Neural cell (in vitro differentiated cells): ENCODE measurements around the gene YPEL1. TPM values are rescaled to one million over a fixed set of nuclear protein-coding genes. Genes with fewer than 3 reads are reported as not detected.
A peak's percentile ranks its signal among the peaks of the same experiment; 100 is the strongest.

Experiments
- H2AFZ ChIP-seq: fragments of 200-600, 300-800 bp; sonication (generic), shearing (Covaris generic); 2 replicates; pipeline ENCODE4 v1.6.0; 2014; ENCODE audit warnings: low read depth, mild to moderate bottlenecking, antibody characterized with exemption, low read length, moderate library complexity
- H3F3A ChIP-seq: fragments of 200-600 bp; shearing (Covaris generic); 2 replicates; pipeline ENCODE4 v1.6.1; 2016; ENCODE audit warnings: mild to moderate bottlenecking, moderate library complexity, mixed read lengths, antibody characterized with exemption, low read length; ENCODE audit not compliant: insufficient read depth, poor library complexity, severe bottlenecking
- H3K27ac ChIP-seq: fragments of 200-600, 300-800 bp; sonication (generic), shearing (Covaris generic); 2 replicates; pipeline ENCODE4 v1.5.1; 2014; ENCODE audit warnings: mild to moderate bottlenecking, low read length, moderate library complexity
- H3K27me3 ChIP-seq: fragments of 300-800, 200-600 bp; sonication (generic), shearing (Covaris generic); 2 replicates; pipeline ENCODE4 v1.6.0; 2014; ENCODE audit warnings: mild to moderate bottlenecking, low read depth, low read length, moderate library complexity; ENCODE audit not compliant: insufficient read depth
- H3K36me3 ChIP-seq: fragments of 300-800, 200-600 bp; sonication (generic), shearing (Covaris generic); 2 replicates; pipeline ENCODE4 v1.5.1; 2014; ENCODE audit warnings: mild to moderate bottlenecking, antibody characterized with exemption, low read length, moderate library complexity; ENCODE audit not compliant: insufficient read depth
- H3K4me2 ChIP-seq: fragments of 300-800, 200-600 bp; sonication (generic), shearing (Covaris generic); 2 replicates; pipeline ENCODE4 v1.6.0; 2014; ENCODE audit warnings: mild to moderate bottlenecking, low read length
- H3K4me3 ChIP-seq: fragments of 300-800, 200-600 bp; sonication (generic), shearing (Covaris generic); 2 replicates; pipeline ENCODE4 v1.5.1; 2014; ENCODE audit warnings: mild to moderate bottlenecking, low read length, moderate library complexity
- H3K79me2 ChIP-seq: fragments of 200-600 bp; shearing (Covaris generic); replicated peaks from 2 replicates; pipeline ENCODE4 v1.6.0; 2014; ENCODE audit warnings: mild to moderate bottlenecking, low read length, moderate library complexity; ENCODE audit not compliant: insufficient read depth
- H3K9ac ChIP-seq: fragments of 300-800, 200-600 bp; sonication (generic), shearing (Covaris generic); 2 replicates; pipeline ENCODE4 v1.6.1; 2016; ENCODE audit warnings: mild to moderate bottlenecking, low read length, mixed read lengths
- H3K9me2 ChIP-seq: fragments of 200-600 bp; shearing (Covaris generic); 2 replicates; pipeline ENCODE4 v1.6.1; 2016; ENCODE audit warnings: mild to moderate bottlenecking, low read length, mixed read lengths; ENCODE audit not compliant: insufficient read depth
- H3K9me3 ChIP-seq: fragments of 200-600, 300-800 bp; sonication (generic), shearing (Covaris generic); 2 replicates; pipeline ENCODE4 v1.6.1; 2016; ENCODE audit warnings: mild to moderate bottlenecking, mixed run types, low read length, moderate library complexity, mixed read lengths
- H4K20me1 ChIP-seq: fragments of 200-600 bp; shearing (Covaris generic); 2 replicates; pipeline ENCODE4 v1.6.1; 2016; ENCODE audit warnings: mild to moderate bottlenecking, mixed run types; ENCODE audit not compliant: insufficient read depth
- CTCF ChIP-seq: fragments of 450-650 bp; IDR thresholded peaks from 2 replicates; pipeline ENCODE4 v1.5.1; 2014; ENCODE audit warnings: antibody characterized with exemption, mild to moderate bottlenecking, moderate library complexity; ENCODE audit not compliant: poor library complexity, severe bottlenecking
- EP300 ChIP-seq: fragments of 450-650 bp; conservative IDR thresholded peaks from 2 replicates; pipeline ENCODE4 v1.6.1; 2014; ENCODE audit warnings: antibody characterized with exemption, mild to moderate bottlenecking, moderate library complexity; ENCODE audit not compliant: poor library complexity, severe bottlenecking
- EZH2 ChIP-seq: fragments of 200-600, 300-800 bp; shearing (Covaris generic), sonication (generic); IDR thresholded peaks from 2 replicates; pipeline ENCODE4 v1.6.1; 2014; ENCODE audit warnings: antibody characterized with exemption, low read length, borderline replicate concordance, mild to moderate bottlenecking; ENCODE audit not compliant: insufficient read depth, poor library complexity, severe bottlenecking
- MXI1 ChIP-seq: fragments of 450-650 bp; conservative IDR thresholded peaks from 2 replicates; pipeline ENCODE4 v1.6.1; 2014; ENCODE audit warnings: antibody characterized with exemption, mild to moderate bottlenecking; ENCODE audit not compliant: poor library complexity, severe bottlenecking
- POLR2AphosphoS5 ChIP-seq: IDR thresholded peaks from 2 replicates; pipeline ENCODE4 v1.6.1; 2012
- RAD21 ChIP-seq: fragments of 450-650 bp; conservative IDR thresholded peaks from 2 replicates; pipeline ENCODE4 v1.6.1; 2014; ENCODE audit warnings: antibody characterized with exemption, mild to moderate bottlenecking, moderate library complexity
- REST ChIP-seq: IDR thresholded peaks from 2 replicates; pipeline ENCODE4 v1.6.1; 2012; ENCODE audit warnings: borderline replicate concordance
- SMC3 ChIP-seq: fragments of 450-650 bp; conservative IDR thresholded peaks from 2 replicates; pipeline ENCODE4 v1.6.1; 2014; ENCODE audit warnings: antibody characterized with exemption, mild to moderate bottlenecking, moderate library complexity; ENCODE audit not compliant: poor library complexity
- TAF1 ChIP-seq: IDR thresholded peaks from 2 replicates; pipeline ENCODE4 v1.6.1; 2012; ENCODE audit warnings: low read depth
- polyA plus RNA-seq: library from polyadenylated mRNA; depleted of rRNA; stranded (reverse); fragments of >200 nt; gene quantifications from 2 replicates; pipeline ENCODE4 v1.2.3, GENCODE V29; 2014

YPEL1 gene
- polyA plus RNA-seq, 1 donor from 2014 or later = 38.0 TPM

- no peaks in the 10 kb centered on the region for H3F3A ChIP-seq
- no peaks in the 10 kb centered on the region for H4K20me1 ChIP-seq
- no peak for TF ChIP-seq REST
- TF ChIP-seq RAD21 = no peak
- TF ChIP-seq CTCF = no peak
- TF ChIP-seq EZH2 = no peak
- TF ChIP-seq POLR2AphosphoS5 = no peak
- TF ChIP-seq TAF1 = no peak
- no peak for TF ChIP-seq SMC3
- no peak for TF ChIP-seq MXI1
- TF ChIP-seq EP300 = no peak
- H3K27ac ChIP-seq = no peak overlapping the region
- H3K36me3 ChIP-seq = no peaks in the 10 kb centered on the region
- H3K4me3 ChIP-seq = no peak overlapping the region
- H3K27me3 ChIP-seq = no peaks in the 10 kb centered on the region
- H2AFZ ChIP-seq = no peak overlapping the region
- H3K9me2 ChIP-seq = no peaks in the 10 kb centered on the region
- H3K9ac ChIP-seq = no peak overlapping the region
- no peak overlapping the region for H3K4me2 ChIP-seq
- H3K79me2 ChIP-seq = no peaks in the 10 kb centered on the region
- no peaks in the 10 kb centered on the region for H3K9me3 ChIP-seq
Observed at GRCh38 chr22:21686193-21686608, 49.4 kb downstream of the YPEL1 start.

GRCh38 chr22:21685164-21685513, 50.5 kb downstream of the YPEL1 start:
- H3K36me3 ChIP-seq = no peaks in the 10 kb centered on the region
- H2AFZ ChIP-seq = no peak overlapping the region
- no peak overlapping the region for H3K4me3 ChIP-seq
- H3K4me2 ChIP-seq = no peak overlapping the region
- H3K27ac ChIP-seq = no peak overlapping the region
- H3F3A ChIP-seq = no peaks in the 10 kb centered on the region
- H3K79me2 ChIP-seq = no peaks in the 10 kb centered on the region
- no peak overlapping the region for H3K9ac ChIP-seq
- no peaks in the 10 kb centered on the region for H3K27me3 ChIP-seq
- H4K20me1 ChIP-seq = no peaks in the 10 kb centered on the region
- TF ChIP-seq EP300 (no peak), CTCF (no peak), EZH2 (no peak), POLR2AphosphoS5 (peak; percentile 49), REST (no peak)
- no peaks in the 10 kb centered on the region for H3K9me3 ChIP-seq
- H3K9me2 ChIP-seq = no peaks in the 10 kb centered on the region
